H4 (cell line): ENCODE results near the gene PHKG2. TPM values are rescaled to one million over a fixed set of nuclear protein-coding genes. Genes with fewer than 3 reads are reported as not detected.

Experiments used
- DNase-seq: peaks from one replicate; pipeline ENCODE4 v3.0.0-alpha.2; 2015; ENCODE audit warnings: low spot score
- total RNA-seq: library from RNA; depleted of rRNA; stranded (reverse); fragments of >200 nt; shearing (Covaris generic); gene quantifications from 2 replicates; pipeline ENCODE4 v1.2.3, GENCODE V29; 2014

Gene PHKG2
- total RNA-seq, 1 experiment from 2014 or later: 30.8 TPM

- DNase-seq: no peak
These were observed 7.9 kb downstream of the PHKG2 start for GRCh38 chr16:30755955-30756780.

GRCh38 chr16:30756781-30757100 is 8.5 kb downstream of the PHKG2 start:
- DNase-seq: no peak

GRCh38 chr16:30757316-30757715 is 9.1 kb downstream of the PHKG2 start:
- no peak for DNase-seq

- no peak for DNase-seq
These were observed 10.8 kb downstream of the PHKG2 start for GRCh38 chr16:30758988-30759491.

- no peak for DNase-seq
These were observed 11.9 kb downstream of the PHKG2 start for GRCh38 chr16:30760001-30760559.

GRCh38 chr16:30760577-30761426 is 12.6 kb downstream of the PHKG2 start:
- no peak for DNase-seq

GRCh38 chr16:30761427-30761927 is 13.3 kb downstream of the PHKG2 start:
- DNase-seq: no peak

- peak; percentile 97 for DNase-seq
These were observed 14.0 kb downstream of the PHKG2 start, which contains the start of the genes CFAP119 and RNF40 for GRCh38 chr16:30761928-30762902. Gene CFAP119, minus strand, starts transcription at chr16:30762062. Its CDS starts 314 bp downstream, at chr16:30761748. Gene RNF40, plus strand, starts transcription at chr16:30762322. Its CDS starts 224 bp downstream, at chr16:30762546.

- DNase-seq: no peak
These were observed 14.9 kb downstream of the PHKG2 start for GRCh38 chr16:30762991-30763725.

GRCh38 chr16:30764086-30764485 is 15.9 kb downstream of the PHKG2 start:
- no peak for DNase-seq

GRCh38 chr16:30764816-30765465 is 16.7 kb downstream of the PHKG2 start:
- DNase-seq: no peak

- DNase-seq: no peak
These were observed 18.1 kb downstream of the PHKG2 start for GRCh38 chr16:30766206-30766932.

GRCh38 chr16:30766933-30767284 is 18.7 kb downstream of the PHKG2 start:
- no peak for DNase-seq

- no peak for DNase-seq
These were observed 19.7 kb downstream of the PHKG2 start for GRCh38 chr16:30767767-30768465.

- DNase-seq: no peak
These were observed 20.5 kb downstream of the PHKG2 start for GRCh38 chr16:30768583-30769181.

- no peak for DNase-seq
These were observed 21.3 kb downstream of the PHKG2 start for GRCh38 chr16:30769379-30770089.

- DNase-seq: no peak
These were observed 23.5 kb downstream of the PHKG2 start for GRCh38 chr16:30771726-30772125.
